K562 (cell line): Measurements from ENCODE around the gene ECHDC3. TPM values are rescaled to one million over a fixed set of nuclear protein-coding genes. Genes with fewer than 3 reads are reported as not detected.

Source experiments
- ATAC-seq: fragments of 200-7000 bp; cut with Tn5 transposase; 3 replicates; pipeline ENCODE4 v1.9.1; 2020; ENCODE audit warnings: moderate library complexity
- BruUV-seq: library from RNA; stranded (reverse); fragments of 400-500 nt; replicated peaks from 2 replicates; lab custom pipeline; 2021; lab: Mats Ljungman, UMichigan
- CTCF ChIA-PET: fragments of 300-600 bp; formaldehyde crosslinking; extraction: SDS; loops from one replicate; lab custom pipeline; 2021; ENCODE audit warnings: low intra/inter-chr PET ratio; lab: Yijun Ruan, JAX
- POLR2A ChIA-PET: fragments of 300-600, 350-650 bp; sonication (Branson Sonifier 250); formaldehyde crosslinking; extraction: SDS; loops from one replicate; lab custom pipeline; 2021; ENCODE audit warnings: antibody characterized with exemption, inconsistent platforms; lab: Yijun Ruan, JAX
- DNase-seq, 4 experiments: peaks; one replicate each; pipeline versions ENCODE4 v3.0.0 to v3.0.0-alpha.2; 2011 to 2018; ENCODE audit warnings: low spot score in 3 of 4, mixed read lengths in 3 of 4; ENCODE audit errors: extremely low read depth in 1 of 4
- FAIRE-seq: peaks from 2 replicates; lab custom pipeline; 2011; peaks lifted over from hg19 to GRCh38; lab: Jason Lieb, UNC
- H2AFZ ChIP-seq: 2 replicates; pipeline ENCODE4 v1.6.0; 2011; ENCODE audit warnings: low read depth, low read length, control low read depth, inconsistent platforms
- H3K27ac ChIP-seq: fragments of 200-600 bp; 3 replicates; pipeline ENCODE4 v1.8.0; 2011; ENCODE audit warnings: low read depth, mild to moderate bottlenecking, control low read depth, inconsistent platforms, low read length, moderate library complexity, mixed read lengths; ENCODE audit errors: extremely low read depth
- H3K27me3 ChIP-seq, 2 experiments: fragments of 300-600 bp in 1 of 2; 2 replicates in 1 of 2; 3 replicates in 1 of 2; pipeline versions ENCODE4 v1.6.0 to v1.8.0; 2011; ENCODE audit warnings: inconsistent platforms in 2 of 2, low read length in 2 of 2, mild to moderate bottlenecking in 1 of 2, mixed read lengths in 1 of 2, moderate library complexity in 1 of 2; ENCODE audit not compliant: control insufficient read depth in 2 of 2, insufficient read depth in 2 of 2
- H3K36me3 ChIP-seq: fragments of 300-600 bp; 3 replicates; pipeline ENCODE4 v1.8.0; 2011; ENCODE audit warnings: mild to moderate bottlenecking, low read length, inconsistent platforms; ENCODE audit not compliant: control insufficient read depth, insufficient read depth
- H3K4me1 ChIP-seq, 2 experiments: fragments of 200-600 bp in 1 of 2; replicated peaks in 1 of 2; 2 replicates in 1 of 2; 3 replicates in 1 of 2; pipeline versions ENCODE4 v1.5.1 to v1.8.0; 2011; ENCODE audit warnings: inconsistent platforms in 2 of 2, low read length in 2 of 2, mild to moderate bottlenecking in 1 of 2, mixed read lengths in 1 of 2, moderate library complexity in 1 of 2; ENCODE audit not compliant: control insufficient read depth in 2 of 2, insufficient read depth in 2 of 2
- H3K4me2 ChIP-seq: 2 replicates; pipeline ENCODE4 v1.6.1; 2011; ENCODE audit warnings: low read length, control low read depth, inconsistent platforms, mixed read lengths; ENCODE audit not compliant: insufficient read depth
- H3K4me3 ChIP-seq: fragments of 200-600 bp; sonication (generic), shearing (Covaris generic); 2 replicates; pipeline ENCODE4 v1.5.1; 2016; ENCODE audit warnings: control low read depth, inconsistent platforms
- H3K79me2 ChIP-seq: fragments of 200-600 bp; 3 replicates; pipeline ENCODE4 v1.8.0; 2011; ENCODE audit warnings: low read length, inconsistent platforms; ENCODE audit not compliant: control insufficient read depth, insufficient read depth
- H3K9ac ChIP-seq, 2 experiments: 2 replicates each; pipeline versions ENCODE4 v1.6.0 to v1.6.1; 2011; ENCODE audit warnings: low read depth in 2 of 2, low read length in 2 of 2, control low read depth in 1 of 2, inconsistent platforms in 1 of 2, mild to moderate bottlenecking in 1 of 2, mixed read lengths in 1 of 2; ENCODE audit not compliant: insufficient read depth in 1 of 2
- H3K9me1 ChIP-seq: one replicate; pipeline ENCODE4 v1.6.0; 2011; ENCODE audit warnings: inconsistent platforms, mild to moderate bottlenecking, low read length, moderate library complexity; ENCODE audit not compliant: control insufficient read depth, insufficient read depth
- H3K9me3 ChIP-seq: replicated peaks from 2 replicates; pipeline ENCODE4 v1.5.1; 2011; ENCODE audit warnings: low read depth, low read length, inconsistent platforms; ENCODE audit not compliant: control insufficient read depth, insufficient read depth
- H4K20me1 ChIP-seq: replicated peaks from 2 replicates; pipeline ENCODE4 v1.6.1; 2011; ENCODE audit warnings: low read length, inconsistent platforms, mixed read lengths; ENCODE audit not compliant: control insufficient read depth, insufficient read depth
- ADNP ChIP-seq: fragments of 200-800 bp; sonication (Bioruptor generic); IDR thresholded peaks from 2 replicates; pipeline ENCODE4 v1.6.1; 2016; ENCODE audit warnings: missing genetic modification characterization, missing compliant biosample characterization
- CBFA2T3 ChIP-seq: fragments of 450-650 bp; IDR thresholded peaks from 2 replicates; pipeline ENCODE4 v1.6.1; 2017
- CBX8 ChIP-seq: fragments of 200-600 bp; sonication (generic); IDR thresholded peaks from 2 replicates; pipeline ENCODE4 v1.6.1; 2012; ENCODE audit warnings: borderline replicate concordance, mixed run types, low read depth, mild to moderate bottlenecking, moderate library complexity, mixed read lengths, low read length, control low read depth, inconsistent platforms; ENCODE audit not compliant: poor library complexity, severe bottlenecking; ENCODE audit errors: extremely low read depth
- CHD1 ChIP-seq: fragments of 200-600 bp; sonication (generic); IDR thresholded peaks from one replicate; pipeline ENCODE4 v1.6.1; 2012; ENCODE audit warnings: mild to moderate bottlenecking, moderate library complexity, low read length, inconsistent platforms
- DPF2 ChIP-seq: fragments of 450-650 bp; IDR thresholded peaks from 2 replicates; pipeline ENCODE4 v1.6.1; 2016
- FOXA3 ChIP-seq, 2 experiments: fragments of 450-650 bp in 1 of 2; sonication (generic) in 1 of 2; formaldehyde crosslinking; IDR thresholded peaks in 1 of 2; conservative IDR thresholded peaks in 1 of 2; 2 replicates each; pipeline versions ENCODE4 v1.4.0 to v1.8.0; 2020 to 2022; ENCODE audit warnings: mild to moderate bottlenecking in 2 of 2, missing genetic modification reagents in 1 of 2
- GABPB2 ChIP-seq: fragments of 250-450 bp; sonication (Bioruptor Pico); conservative IDR thresholded peaks from 2 replicates; pipeline ENCODE4 v1.5.1; 2021; ENCODE audit warnings: mild to moderate bottlenecking
- MITF ChIP-seq: IDR thresholded peaks from 2 replicates; pipeline ENCODE4 v1.6.1; 2014; ENCODE audit warnings: antibody characterized with exemption
- RFX1 ChIP-seq: fragments of 450-650 bp; IDR thresholded peaks from 2 replicates; pipeline ENCODE4 v1.6.1; 2016; ENCODE audit warnings: mild to moderate bottlenecking, moderate library complexity
- SIN3A ChIP-seq, 2 experiments: fragments of 150-350 bp in 1 of 2; IDR thresholded peaks; 2 replicates each; pipeline ENCODE4 v1.6.1; 2011 to 2016; ENCODE audit warnings: borderline replicate concordance in 2 of 2, low read depth in 2 of 2, low read length in 2 of 2, mild to moderate bottlenecking in 2 of 2, moderate library complexity in 2 of 2; ENCODE audit not compliant: control insufficient read depth in 1 of 2
- TCF7L2 ChIP-seq: fragments of 150-350 bp; IDR thresholded peaks from 2 replicates; pipeline ENCODE4 v1.6.1; 2016; ENCODE audit warnings: low read depth, mild to moderate bottlenecking, low read length, moderate library complexity
- XRCC3 ChIP-seq: fragments of 450-650 bp; IDR thresholded peaks from 2 replicates; pipeline ENCODE4 v1.6.1; 2017; ENCODE audit warnings: mild to moderate bottlenecking, moderate library complexity
- ZBTB49 ChIP-seq: sonication (generic); formaldehyde crosslinking; IDR thresholded peaks from 2 replicates; pipeline ENCODE4 v1.8.0; 2022; ENCODE audit warnings: missing genetic modification reagents, mild to moderate bottlenecking, borderline replicate concordance
- ZNF12 ChIP-seq: sonication (generic); formaldehyde crosslinking; IDR thresholded peaks from 2 replicates; pipeline ENCODE4 v1.4.0; 2020; ENCODE audit warnings: mild to moderate bottlenecking, missing genetic modification reagents
- ZNF589 ChIP-seq: fragments of 200-800 bp; sonication (Bioruptor generic); IDR thresholded peaks from 2 replicates; pipeline ENCODE4 v1.6.1; 2016; ENCODE audit warnings: low read depth, missing genetic modification characterization, missing compliant biosample characterization
- ZNF639 ChIP-seq, 2 experiments: fragments of 200-800 bp in 1 of 2; sonication (Bioruptor generic) in 1 of 2; sonication (generic) in 1 of 2; formaldehyde crosslinking in 1 of 2; IDR thresholded peaks in 1 of 2; conservative IDR thresholded peaks in 1 of 2; 2 replicates each; pipeline versions ENCODE4 v1.5.0 to v1.6.1; 2016 to 2020; ENCODE audit warnings: missing compliant biosample characterization in 1 of 2, missing genetic modification characterization in 1 of 2, missing genetic modification reagents in 1 of 2
- ZNF77 ChIP-seq: fragments of 250-450 bp; sonication (Bioruptor Pico); IDR thresholded peaks from 2 replicates; pipeline ENCODE4 v1.5.0; 2020
- WGBS: fragments of 100-300 bp; shearing (Covaris generic); methylation state at CpG from one replicate; pipeline ENCODE4 v1.1.6; 2016; ENCODE audit warnings: low coverage, mixed read lengths; ENCODE audit not compliant: insufficient coverage; ENCODE audit errors: missing lambda C conversion rate; 5-methylcytosine and 5-hydroxymethylcytosine counted together
- in situ Hi-C: fragments of 300-500 bp; cut with MboI; formaldehyde crosslinking; loops from 4 replicates; pipeline ENCODE4 v1.15.0; 2018; ENCODE audit warnings: inconsistent platforms, mixed read lengths
- intact Hi-C: fragments of 100-400 bp; cut with micrococcal nuclease; formaldehyde crosslinking; loops from 2 replicates; pipeline ENCODE4 v1.14.2; 2022
- polyA plus RNA-seq, 8 experiments: library from polyadenylated mRNA; depleted of rRNA in 4 of 8; stranded (reverse) in 5 of 8; unstranded in 3 of 8; fragments of >200 nt; fragmentation: Nextera tagmentation in 2 of 8; fragmentation: Illumina TruSeq in 1 of 8; extraction: Ambion mirVana in 2 of 8; extraction: Trizol in 1 of 8; gene quantifications; 2 replicates each; pipeline versions ENCODE4 v1.2.1 to v1.2.3, GENCODE V29; 2011 to 2014; ENCODE audit warnings: inconsistent platforms in 1 of 8, missing spikeins in 1 of 8
- total RNA-seq, 7 experiments: library from RNA; depleted of rRNA in 6 of 7; stranded (reverse); fragments of >200 nt in 6 of 7; fragmentation: Illumina TruSeq in 2 of 7; extraction: Trizol in 2 of 7; gene quantifications; 2 replicates each; pipeline versions ENCODE4 v1.2.1 to v1.2.3, GENCODE V29; 2011 to 2021; ENCODE audit warnings: low replicate concordance in 1 of 7

Gene ECHDC3
- total and polyA plus RNA-seq, 9 of the 15 experiments (the other 6 are each of a cell fraction or from before 2014, with no cell fraction given): 0.53 to 21.9 (median 15.7) TPM

GRCh38 chr10:11700539-11700938 is 41.6 kb upstream of the ECHDC3 start:
- Histone ChIP-seq H3K79me2 (no peaks in the 10 kb centered on the region), H2AFZ (no peak overlapping the region), H3K36me3 (no peaks in the 10 kb centered on the region), H3K9me3 (no peaks in the 10 kb centered on the region), H3K4me2 (no peak overlapping the region), H3K9me1 (no peaks in the 10 kb centered on the region), H4K20me1 (no peaks in the 10 kb centered on the region), H3K4me3 (no peak overlapping the region), H3K4me1 (peaks cover 8 to 18% of the 10 kb centered on the region in 2 experiments; a peak in 3 of 5 replicates), H3K27ac (no peak overlapping the region), H3K27me3 (no peaks in the 10 kb centered on the region), H3K9ac (no peak overlapping the region)
- intact Hi-C loops (no loop called here), in situ Hi-C loops (no loop called here)
- ChIA-PET CTCF (no interaction called here), POLR2A (interaction anchor here (1.1 kb wide), 1 partner anchor 16 kb away, joined by 3 read pairs; no protein-coding TSS in a partner anchor)
- DNase-seq: no peak
- ATAC-seq: no peak
- WGBS: 85% methylated on average over 6 of the region's 6 CpGs
- TF ChIP-seq CBX8 (no peak), ZNF77 (CRISPR knock-in tag) (no peak), DPF2 (no peak), CHD1 (no peak), FOXA3 (CRISPR knock-in tag; conservative IDR thresholded peaks at IDR 0.05 in 1 of 2, IDR thresholded peaks at IDR 0.05 in 1 of 2) (no peak), XRCC3 (no peak), ZNF589 (CRISPR knock-in tag) (no peak), SIN3A (IDR thresholded peaks at IDR 0.05; ENCODE audit: borderline replicate concordance in 2 of 2, control insufficient read depth in 1 of 2, low read depth in 2 of 2, low read length in 2 of 2) (no peak), MITF (no peak), ZNF12 (no peak), GABPB2 (CRISPR knock-in tag) (no peak), ZBTB49 (CRISPR knock-in tag) (no peak), RFX1 (no peak), ADNP (tag) (no peak), CBFA2T3 (no peak), TCF7L2 (no peak), ZNF639 (CRISPR knock-in tag; conservative IDR thresholded peaks at IDR 0.05 in 1 of 2, IDR thresholded peaks at IDR 0.05 in 1 of 2) (no peak)
- BruUV-seq: no TSS peak
- FAIRE-seq: no peak
